Esophagus muscularis mucosa (tissue), 4 donors: ENCODE results near the gene SSTR5.

Experiments
- CTCF ChIP-seq, 3 experiments: fragments of 200-600 bp in 2 of 3; fragments of 450-650 bp in 1 of 3; sonication (generic) in 2 of 3; IDR thresholded peaks; one replicate each; pipeline ENCODE4 v1.5.1; 2017 to 2019; ENCODE audit warnings: antibody characterized with exemption in 3 of 3, mild to moderate bottlenecking in 2 of 3, moderate library complexity in 1 of 3
- EP300 ChIP-seq: sonication (generic); formaldehyde crosslinking; IDR thresholded peaks from one replicate; pipeline ENCODE4 v1.6.1; 2017; ENCODE audit warnings: antibody characterized with exemption
- POLR2A ChIP-seq: fragments of 450-650 bp; IDR thresholded peaks from one replicate; pipeline ENCODE4 v1.6.1; 2017; ENCODE audit warnings: antibody characterized with exemption, moderate library complexity, mild to moderate bottlenecking, low read depth

- no peak for TF ChIP-seq CTCF (IDR thresholded peaks at IDR 0.05)
- no peak for TF ChIP-seq EP300
- no peak for TF ChIP-seq POLR2A
Measured at GRCh38 chr16:1088295-1089170, 16.0 kb downstream of the SSTR5 start.
